K562 (cell line): ENCODE data around the gene BACH1. TPM values are rescaled to one million over a fixed set of nuclear protein-coding genes. Genes with fewer than 3 reads are reported as not detected.

Source experiments
- ATAC-seq: fragments of 200-7000 bp; cut with Tn5 transposase; 3 replicates; pipeline ENCODE4 v1.9.1; 2020; ENCODE audit warnings: moderate library complexity
- BruUV-seq: library from RNA; stranded (reverse); fragments of 400-500 nt; replicated peaks from 2 replicates; lab custom pipeline; 2021; lab: Mats Ljungman, UMichigan
- CTCF ChIA-PET: fragments of 300-600 bp; formaldehyde crosslinking; extraction: SDS; loops from one replicate; lab custom pipeline; 2021; ENCODE audit warnings: low intra/inter-chr PET ratio; lab: Yijun Ruan, JAX
- POLR2A ChIA-PET: fragments of 300-600, 350-650 bp; sonication (Branson Sonifier 250); formaldehyde crosslinking; extraction: SDS; loops from one replicate; lab custom pipeline; 2021; ENCODE audit warnings: antibody characterized with exemption, inconsistent platforms; lab: Yijun Ruan, JAX
- DNase-seq, 4 experiments: peaks; one replicate each; pipeline versions ENCODE4 v3.0.0 to v3.0.0-alpha.2; 2011 to 2018; ENCODE audit warnings: low spot score in 3 of 4, mixed read lengths in 3 of 4; ENCODE audit errors: extremely low read depth in 1 of 4
- FAIRE-seq: peaks from 2 replicates; lab custom pipeline; 2011; peaks lifted over from hg19 to GRCh38; lab: Jason Lieb, UNC
- H2AFZ ChIP-seq: 2 replicates; pipeline ENCODE4 v1.6.0; 2011; ENCODE audit warnings: low read depth, low read length, control low read depth, inconsistent platforms
- H3K27ac ChIP-seq: fragments of 200-600 bp; 3 replicates; pipeline ENCODE4 v1.8.0; 2011; ENCODE audit warnings: low read depth, mild to moderate bottlenecking, control low read depth, inconsistent platforms, low read length, moderate library complexity, mixed read lengths; ENCODE audit errors: extremely low read depth
- H3K27me3 ChIP-seq, 2 experiments: fragments of 300-600 bp in 1 of 2; 2 replicates in 1 of 2; 3 replicates in 1 of 2; pipeline versions ENCODE4 v1.6.0 to v1.8.0; 2011; ENCODE audit warnings: inconsistent platforms in 2 of 2, low read length in 2 of 2, mild to moderate bottlenecking in 1 of 2, mixed read lengths in 1 of 2, moderate library complexity in 1 of 2; ENCODE audit not compliant: control insufficient read depth in 2 of 2, insufficient read depth in 2 of 2
- H3K36me3 ChIP-seq: fragments of 300-600 bp; 3 replicates; pipeline ENCODE4 v1.8.0; 2011; ENCODE audit warnings: mild to moderate bottlenecking, low read length, inconsistent platforms; ENCODE audit not compliant: control insufficient read depth, insufficient read depth
- H3K4me1 ChIP-seq, 2 experiments: fragments of 200-600 bp in 1 of 2; replicated peaks in 1 of 2; 2 replicates in 1 of 2; 3 replicates in 1 of 2; pipeline versions ENCODE4 v1.5.1 to v1.8.0; 2011; ENCODE audit warnings: inconsistent platforms in 2 of 2, low read length in 2 of 2, mild to moderate bottlenecking in 1 of 2, mixed read lengths in 1 of 2, moderate library complexity in 1 of 2; ENCODE audit not compliant: control insufficient read depth in 2 of 2, insufficient read depth in 2 of 2
- H3K4me2 ChIP-seq: 2 replicates; pipeline ENCODE4 v1.6.1; 2011; ENCODE audit warnings: low read length, control low read depth, inconsistent platforms, mixed read lengths; ENCODE audit not compliant: insufficient read depth
- H3K4me3 ChIP-seq: fragments of 200-600 bp; sonication (generic), shearing (Covaris generic); 2 replicates; pipeline ENCODE4 v1.5.1; 2016; ENCODE audit warnings: control low read depth, inconsistent platforms
- H3K79me2 ChIP-seq: fragments of 200-600 bp; 3 replicates; pipeline ENCODE4 v1.8.0; 2011; ENCODE audit warnings: low read length, inconsistent platforms; ENCODE audit not compliant: control insufficient read depth, insufficient read depth
- H3K9ac ChIP-seq, 2 experiments: 2 replicates each; pipeline versions ENCODE4 v1.6.0 to v1.6.1; 2011; ENCODE audit warnings: low read depth in 2 of 2, low read length in 2 of 2, control low read depth in 1 of 2, inconsistent platforms in 1 of 2, mild to moderate bottlenecking in 1 of 2, mixed read lengths in 1 of 2; ENCODE audit not compliant: insufficient read depth in 1 of 2
- H3K9me1 ChIP-seq: one replicate; pipeline ENCODE4 v1.6.0; 2011; ENCODE audit warnings: inconsistent platforms, mild to moderate bottlenecking, low read length, moderate library complexity; ENCODE audit not compliant: control insufficient read depth, insufficient read depth
- H3K9me3 ChIP-seq: replicated peaks from 2 replicates; pipeline ENCODE4 v1.5.1; 2011; ENCODE audit warnings: low read depth, low read length, inconsistent platforms; ENCODE audit not compliant: control insufficient read depth, insufficient read depth
- H4K20me1 ChIP-seq: replicated peaks from 2 replicates; pipeline ENCODE4 v1.6.1; 2011; ENCODE audit warnings: low read length, inconsistent platforms, mixed read lengths; ENCODE audit not compliant: control insufficient read depth, insufficient read depth
- ATF1 ChIP-seq, 2 experiments: fragments of 450-650 bp in 1 of 2; IDR thresholded peaks; 2 replicates each; pipeline ENCODE4 v1.6.1; 2016; ENCODE audit warnings: missing compliant biosample characterization in 1 of 2, missing genetic modification characterization in 1 of 2
- CREM ChIP-seq: IDR thresholded peaks from 2 replicates; pipeline ENCODE4 v1.6.1; 2014; ENCODE audit warnings: antibody characterized with exemption, low read depth
- GABPA ChIP-seq: fragments of 200-800 bp; sonication (Bioruptor generic); conservative IDR thresholded peaks from 2 replicates; pipeline ENCODE4 v1.6.1; 2016; ENCODE audit warnings: low read depth, missing genetic modification characterization, missing compliant biosample characterization
- GATAD2A ChIP-seq: fragments of 450-650 bp; IDR thresholded peaks from 2 replicates; pipeline ENCODE4 v1.6.1; 2017
- IRF1 ChIP-seq: sonication (generic); formaldehyde crosslinking; IDR thresholded peaks from 2 replicates; pipeline ENCODE4 v1.8.0; 2022; ENCODE audit warnings: missing genetic modification reagents, mild to moderate bottlenecking, borderline replicate concordance
- KDM2B ChIP-seq: fragments of 250-450 bp; sonication (Bioruptor Pico); IDR thresholded peaks from 2 replicates; pipeline ENCODE4 v1.8.0; 2021; ENCODE audit warnings: mild to moderate bottlenecking, moderate library complexity
- NR2C2 ChIP-seq, 2 experiments: fragments of 200-800 bp in 1 of 2; sonication (Bioruptor generic) in 1 of 2; sonication (generic) in 1 of 2; formaldehyde crosslinking in 1 of 2; IDR thresholded peaks; 2 replicates each; pipeline versions ENCODE4 v1.6.1 to v1.8.0; 2016 to 2022; ENCODE audit warnings: mild to moderate bottlenecking in 1 of 2, missing compliant biosample characterization in 1 of 2, missing genetic modification characterization in 1 of 2, missing genetic modification reagents in 1 of 2
- RAD21 ChIP-seq, 2 experiments: fragments of 250-450 bp in 1 of 2; fragments of 450-650 bp in 1 of 2; sonication (Bioruptor Pico) in 1 of 2; formaldehyde crosslinking in 1 of 2; IDR thresholded peaks in 1 of 2; conservative IDR thresholded peaks in 1 of 2; 2 replicates each; pipeline versions ENCODE4 v1.4.0 to v1.8.0; 2020 to 2022; ENCODE audit warnings: mild to moderate bottlenecking in 2 of 2, moderate library complexity in 1 of 2
- SP1 ChIP-seq: sonication (generic); formaldehyde crosslinking; IDR thresholded peaks from 2 replicates; pipeline ENCODE4 v1.8.1; 2022; ENCODE audit warnings: mild to moderate bottlenecking, missing genetic modification reagents
- TEAD4 ChIP-seq, 2 experiments: sonication (generic) in 1 of 2; formaldehyde crosslinking in 1 of 2; IDR thresholded peaks; 2 replicates each; pipeline versions ENCODE4 v1.6.1 to v1.8.0; 2012 to 2022; ENCODE audit warnings: borderline replicate concordance in 1 of 2, inconsistent platforms in 1 of 2, low read length in 1 of 2, mild to moderate bottlenecking in 1 of 2, missing genetic modification reagents in 1 of 2
- ZHX1 ChIP-seq: fragments of 150-350 bp; conservative IDR thresholded peaks from 2 replicates; pipeline ENCODE4 v1.6.1; 2014; ENCODE audit warnings: low read length
- ZNF24 ChIP-seq: fragments of 450-650 bp; IDR thresholded peaks from 2 replicates; pipeline ENCODE4 v1.6.1; 2016
- ZNF584 ChIP-seq: fragments of 200-800 bp; sonication (Bioruptor generic); IDR thresholded peaks from 2 replicates; pipeline ENCODE4 v1.6.1; 2016; ENCODE audit warnings: low read depth, mild to moderate bottlenecking, missing genetic modification characterization, missing compliant biosample characterization
- ZNF655 ChIP-seq: fragments of 250-450 bp; sonication (Bioruptor Pico); IDR thresholded peaks from 2 replicates; pipeline ENCODE4 v1.5.0; 2021
- WGBS: fragments of 100-300 bp; shearing (Covaris generic); methylation state at CpG from one replicate; pipeline ENCODE4 v1.1.6; 2016; ENCODE audit warnings: low coverage, mixed read lengths; ENCODE audit not compliant: insufficient coverage; ENCODE audit errors: missing lambda C conversion rate; 5-methylcytosine and 5-hydroxymethylcytosine counted together
- in situ Hi-C: fragments of 300-500 bp; cut with MboI; formaldehyde crosslinking; loops from 4 replicates; pipeline ENCODE4 v1.15.0; 2018; ENCODE audit warnings: inconsistent platforms, mixed read lengths
- intact Hi-C: fragments of 100-400 bp; cut with micrococcal nuclease; formaldehyde crosslinking; loops from 2 replicates; pipeline ENCODE4 v1.14.2; 2022
- polyA plus RNA-seq, 8 experiments: library from polyadenylated mRNA; depleted of rRNA in 4 of 8; stranded (reverse) in 5 of 8; unstranded in 3 of 8; fragments of >200 nt; fragmentation: Nextera tagmentation in 2 of 8; fragmentation: Illumina TruSeq in 1 of 8; extraction: Ambion mirVana in 2 of 8; extraction: Trizol in 1 of 8; gene quantifications; 2 replicates each; pipeline versions ENCODE4 v1.2.1 to v1.2.3, GENCODE V29; 2011 to 2014; ENCODE audit warnings: inconsistent platforms in 1 of 8, missing spikeins in 1 of 8
- total RNA-seq, 7 experiments: library from RNA; depleted of rRNA in 6 of 7; stranded (reverse); fragments of >200 nt in 6 of 7; fragmentation: Illumina TruSeq in 2 of 7; extraction: Trizol in 2 of 7; gene quantifications; 2 replicates each; pipeline versions ENCODE4 v1.2.1 to v1.2.3, GENCODE V29; 2011 to 2021; ENCODE audit warnings: low replicate concordance in 1 of 7

BACH1 gene
- total and polyA plus RNA-seq, 9 of the 15 experiments (the other 6 are each of a cell fraction or from before 2014, with no cell fraction given): 10.6 to 58.5 (median 28.6) TPM

- peaks cover 38% of the 10 kb centered on the region for H4K20me1 ChIP-seq
- intact Hi-C loops: loop anchor here (5.0 kb wide), 1 partner anchor 137 kb away; no protein-coding TSS in a partner anchor
- peaks cover 5% of the 10 kb centered on the region; the same call in 2 of the 3 replicates for H3K36me3 ChIP-seq
- peaks cover 52% of the 10 kb centered on the region for H3K79me2 ChIP-seq
- no peaks in the 10 kb centered on the region for H3K9me3 ChIP-seq
- CTCF ChIA-PET: interaction anchor here (1.2 kb wide), 1 partner anchor 135 kb away, joined by 3 read pairs; no protein-coding TSS in a partner anchor
- H3K9me1 ChIP-seq: no peaks in the 10 kb centered on the region
- BruUV-seq: no TSS peak
- H3K4me3 ChIP-seq: peak overlapping the region; percentile 74
- DNase-seq (peak; percentile 78 to 91 (median 86)), FAIRE-seq (peak; percentile 42), ATAC-seq (peak; percentile 73)
- peak overlapping the region; percentile 98 for H3K27ac ChIP-seq
- 1% methylated on average over 33 of the region's 75 CpGs for WGBS
- H3K9ac ChIP-seq: peak overlapping the region; percentile 98
- peaks cover 15 to 34% of the 10 kb centered on the region in 2 experiments for H3K4me1 ChIP-seq
- H3K27me3 ChIP-seq: no peaks in the 10 kb centered on the region
- H2AFZ ChIP-seq: peak overlapping the region; percentile 74
- H3K4me2 ChIP-seq: peak overlapping the region; percentile 100
- in situ Hi-C loops: no loop called here
- POLR2A ChIA-PET: interaction anchor here (0.8 to 11.8 kb wide), 14 partner anchors 10 to 446 kb away, joined by 3 to 220 read pairs (median 4); partner anchors contain the start of genes CCT8 and USP16
- TF ChIP-seq GATAD2A (peak; percentile 88; the same call in 1 of the 2 replicates), IRF1 (CRISPR knock-in tag) (peak; percentile 37; the same call in 1 of the 2 replicates), TEAD4 (IDR thresholded peaks at IDR 0.05; ENCODE audit: low read length) (peak; percentile 55; the same call in 1 of the 2 replicates), TEAD4 (CRISPR knock-in tag; IDR thresholded peaks at IDR 0.05; ENCODE audit: borderline replicate concordance) (no peak), ATF1 (CRISPR knock-in tag; IDR thresholded peaks at IDR 0.05) (no peak), ATF1 (tag; IDR thresholded peaks at IDR 0.05) (0 out of 2 replicates have a peak, but pooled peaks have one; percentile 34), GABPA (tag) (peak; percentile 77), ZNF584 (CRISPR knock-in tag) (no peak), ZNF24 (no peak), NR2C2 (CRISPR knock-in tag; IDR thresholded peaks at IDR 0.05) (no peak), NR2C2 (tag; IDR thresholded peaks at IDR 0.05) (peak; percentile 56), SP1 (CRISPR knock-in tag) (peak; percentile 80; the same call in 1 of the 2 replicates), KDM2B (CRISPR knock-in tag) (0 out of 2 replicates have a peak, but pooled peaks have one; percentile 30), ZHX1 (no peak), CREM (peak; percentile 86), RAD21 (CRISPR knock-in tag; conservative IDR thresholded peaks at IDR 0.05 in 1 of 2, IDR thresholded peaks at IDR 0.05 in 1 of 2) (no peak), ZNF655 (CRISPR knock-in tag) (0 out of 2 replicates have a peak, but pooled peaks have one; percentile 21)
Measured at GRCh38 chr21:29299046-29299915, 559 bp downstream of the BACH1 start.
